H9 (cell line): ENCODE measurements around the gene MICAL2. TPM values are rescaled to one million over a fixed set of nuclear protein-coding genes. Genes with fewer than 3 reads are reported as not detected.
A peak's percentile ranks its signal among the peaks of the same experiment; 100 is the strongest.

ENCODE experiments used
- DNase-seq: peaks from one replicate; pipeline ENCODE4 v3.0.0-alpha.2; 2017
- H2AFZ ChIP-seq: one replicate; pipeline ENCODE4 v1.6.1; 2013; ENCODE audit warnings: mild to moderate bottlenecking, low read length, control low read depth, moderate library complexity
- H2AK5ac ChIP-seq: 2 replicates; pipeline ENCODE4 v1.6.1; 2013; ENCODE audit warnings: low read length, control low read depth, mixed read lengths; ENCODE audit not compliant: insufficient read length
- H2BK120ac ChIP-seq: one replicate; pipeline ENCODE4 v1.6.1; 2013; ENCODE audit warnings: low read depth, mild to moderate bottlenecking, low read length, control low read depth, inconsistent platforms; ENCODE audit not compliant: poor library complexity, severe bottlenecking
- H2BK12ac ChIP-seq: 2 replicates; pipeline ENCODE4 v1.6.1; 2013; ENCODE audit warnings: low read length, control low read depth, mixed read lengths, low read depth; ENCODE audit not compliant: insufficient read length
- H2BK15ac ChIP-seq: 2 replicates; pipeline ENCODE4 v1.6.1; 2013; ENCODE audit warnings: low read depth, low read length, control low read depth
- H2BK20ac ChIP-seq: one replicate; pipeline ENCODE4 v1.6.1; 2013; ENCODE audit warnings: low read depth, mild to moderate bottlenecking, low read length, control low read depth, inconsistent platforms; ENCODE audit not compliant: poor library complexity, severe bottlenecking
- H2BK5ac ChIP-seq: 2 replicates; pipeline ENCODE4 v1.6.1; 2013; ENCODE audit warnings: low read length, control low read depth, mixed read lengths; ENCODE audit not compliant: insufficient read length
- H3K14ac ChIP-seq: 2 replicates; pipeline ENCODE4 v1.6.1; 2013; ENCODE audit warnings: low read length, control low read depth; ENCODE audit not compliant: insufficient read depth
- H3K18ac ChIP-seq: 2 replicates; pipeline ENCODE4 v1.6.1; 2013; ENCODE audit warnings: low read depth, mild to moderate bottlenecking, mixed read lengths, low read length, control low read depth; ENCODE audit not compliant: insufficient read length
- H3K23ac ChIP-seq: 2 replicates; pipeline ENCODE4 v1.6.1; 2013; ENCODE audit warnings: low read length, control low read depth, mixed read lengths, low read depth; ENCODE audit not compliant: insufficient read length
- H3K23me2 ChIP-seq: 2 replicates; pipeline ENCODE4 v1.6.1; 2013; ENCODE audit warnings: low read depth, mild to moderate bottlenecking, mixed read lengths, low read length, control low read depth; ENCODE audit not compliant: insufficient read length, poor library complexity, severe bottlenecking
- H3K27ac ChIP-seq: 2 replicates; pipeline ENCODE4 v1.5.1; 2013; ENCODE audit warnings: low read length, control low read depth, mixed read lengths, low read depth; ENCODE audit not compliant: insufficient read length
- H3K27me3 ChIP-seq: 2 replicates; pipeline ENCODE4 v1.6.1; 2013; ENCODE audit warnings: low read length, control low read depth, inconsistent platforms; ENCODE audit not compliant: insufficient read depth
- H3K4ac ChIP-seq: 2 replicates; pipeline ENCODE4 v1.6.1; 2013; ENCODE audit warnings: low read depth, mild to moderate bottlenecking, control low read depth, inconsistent platforms, low read length, moderate library complexity
- H3K4me1 ChIP-seq: 2 replicates; pipeline ENCODE4 v1.6.1; 2013; ENCODE audit warnings: low read length, control low read depth, inconsistent platforms; ENCODE audit not compliant: insufficient read depth
- H3K4me2 ChIP-seq: 2 replicates; pipeline ENCODE4 v1.6.1; 2013; ENCODE audit warnings: low read length, control low read depth, mixed read lengths; ENCODE audit not compliant: insufficient read length, insufficient read depth
- H3K56ac ChIP-seq: 2 replicates; pipeline ENCODE4 v1.6.1; 2013; ENCODE audit warnings: low read depth, mild to moderate bottlenecking, mixed read lengths, low read length, control low read depth; ENCODE audit not compliant: insufficient read length
- H3K79me1 ChIP-seq: 2 replicates; pipeline ENCODE4 v1.6.1; 2013; ENCODE audit warnings: low read depth, mild to moderate bottlenecking, moderate library complexity, low read length, control low read depth, inconsistent platforms; ENCODE audit not compliant: insufficient read depth, poor library complexity, severe bottlenecking
- H3K79me2 ChIP-seq: 2 replicates; pipeline ENCODE4 v1.6.1; 2013; ENCODE audit warnings: low read length, control low read depth, inconsistent platforms; ENCODE audit not compliant: insufficient read depth
- H3K9ac ChIP-seq: 2 replicates; pipeline ENCODE4 v1.6.1; 2013; ENCODE audit warnings: low read length, control low read depth, mixed read lengths; ENCODE audit not compliant: insufficient read length; ENCODE audit errors: extremely low read depth
- H3K9me3 ChIP-seq: one replicate; pipeline ENCODE4 v1.6.1; 2013; ENCODE audit warnings: low read depth, low read length, inconsistent platforms; ENCODE audit not compliant: control insufficient read depth
- H3T11ph ChIP-seq: one replicate; pipeline ENCODE4 v1.6.1; 2013; ENCODE audit warnings: mild to moderate bottlenecking, low read length, control low read depth, inconsistent platforms
- H4K20me1 ChIP-seq: one replicate; pipeline ENCODE4 v1.6.1; 2013; ENCODE audit not compliant: control insufficient read depth, insufficient read length, insufficient read depth
- H4K5ac ChIP-seq: 2 replicates; pipeline ENCODE4 v1.6.1; 2013; ENCODE audit warnings: low read depth, mild to moderate bottlenecking, mixed read lengths, low read length, control low read depth; ENCODE audit not compliant: insufficient read length
- H4K8ac ChIP-seq: replicated peaks from 2 replicates; pipeline ENCODE4 v1.6.1; 2013; ENCODE audit warnings: low read length, control low read depth, mixed read lengths, low read depth; ENCODE audit not compliant: insufficient read length
- H4K91ac ChIP-seq: 2 replicates; pipeline ENCODE4 v1.6.1; 2013; ENCODE audit warnings: low read depth, mild to moderate bottlenecking, moderate library complexity, mixed read lengths, low read length, control low read depth; ENCODE audit not compliant: insufficient read length
- H3K27ac Mint-ChIP-seq, 3 experiments: 2 replicates in 2 of 3; 3 replicates in 1 of 3; pipeline ENCODE4 v1.8.0; 2020 to 2021; ENCODE audit warnings: mixed read lengths in 3 of 3, mild to moderate bottlenecking in 1 of 3, moderate library complexity in 1 of 3
- H3K27me3 Mint-ChIP-seq: 2 replicates; pipeline ENCODE4 v1.8.0; 2021; ENCODE audit warnings: low read depth, mild to moderate bottlenecking, moderate library complexity, mixed read lengths
- H3K36me3 Mint-ChIP-seq, 3 experiments: 2 replicates in 2 of 3; 3 replicates in 1 of 3; pipeline ENCODE4 v1.8.0; 2020 to 2021; ENCODE audit warnings: low read depth in 3 of 3, mixed read lengths in 3 of 3; ENCODE audit not compliant: insufficient read depth in 1 of 3
- H3K4me1 Mint-ChIP-seq, 2 experiments: 2 replicates each; pipeline ENCODE4 v1.8.0; 2020; ENCODE audit warnings: mixed read lengths in 2 of 2
- H3K4me3 Mint-ChIP-seq, 2 experiments: 2 replicates in 1 of 2; 3 replicates in 1 of 2; pipeline ENCODE4 v1.8.0; 2020 to 2021; ENCODE audit warnings: mild to moderate bottlenecking in 2 of 2, mixed read lengths in 2 of 2, moderate library complexity in 1 of 2
- H3K9me3 Mint-ChIP-seq, 2 experiments: 2 replicates in 1 of 2; 3 replicates in 1 of 2; pipeline ENCODE4 v1.8.0; 2020; ENCODE audit warnings: mild to moderate bottlenecking in 2 of 2, mixed read lengths in 2 of 2, moderate library complexity in 1 of 2
- CTCF ChIP-seq: fragments of 200-600 bp; sonication (generic); conservative IDR thresholded peaks from 3 replicates; pipeline ENCODE4 v1.8.0; 2021; ENCODE audit warnings: antibody characterized with exemption, mild to moderate bottlenecking
- WGBS: extraction: QIAGEN DNeasy Blood & Tissue Kit; methylation state at CpG from one replicate; pipeline ENCODE4 v1.1.7; 2013; ENCODE audit warnings: missing lambda C conversion rate, low lambda C conversion rate, mixed read lengths; ENCODE audit not compliant: insufficient read length; ENCODE audit errors: extremely low coverage; 5-methylcytosine and 5-hydroxymethylcytosine counted together
- total RNA-seq: library from RNA; stranded (reverse); gene quantifications from 2 replicates; pipeline ENCODE4 v1.2.1, GENCODE V29; 2021

The MICAL2 gene
- total RNA-seq, 1 experiment from 2014 or later = 4.7 TPM

- Histone ChIP-seq H2AK5ac (no peak overlapping the region), H4K20me1 (no peaks in the 10 kb centered on the region), H4K8ac (no peak overlapping the region), H3K9ac (no peak overlapping the region), H3K4ac (no peak overlapping the region), H2BK12ac (no peak overlapping the region), H3K56ac (no peak overlapping the region), H3K79me1 (no peaks in the 10 kb centered on the region), H2BK120ac (no peak overlapping the region), H3K27ac (no peak overlapping the region), H3K23me2 (no peaks in the 10 kb centered on the region), H3K14ac (peak overlapping the region; percentile 30; the same call in 1 of the 2 replicates), H3K79me2 (no peaks in the 10 kb centered on the region), H3K4me2 (no peak overlapping the region), H4K5ac (no peak overlapping the region), H4K91ac (no peak overlapping the region), H2BK20ac (no peak overlapping the region), H3K27me3 (no peaks in the 10 kb centered on the region), H3K4me1 (no peaks in the 10 kb centered on the region), H3K18ac (no peak overlapping the region), H3K9me3 (no peaks in the 10 kb centered on the region), H2BK5ac (no peak overlapping the region), H2BK15ac (no peak overlapping the region), H3T11ph (no peak overlapping the region), H2AFZ (no peak overlapping the region), H3K23ac (no peak overlapping the region)
- H3K27ac Mint-ChIP-seq = no peak overlapping the region; a peak in 1 of 7 replicates
- TF ChIP-seq CTCF = no peak
- WGBS = no CpG with 5 or more reads among the region's 3 CpGs
- H3K4me1 Mint-ChIP-seq = peaks cover 0 to 9% of the 10 kb centered on the region in 2 experiments
- no peaks in the 10 kb centered on the region for H3K36me3 Mint-ChIP-seq
- no peaks in the 10 kb centered on the region; a peak in 1 of 5 replicates for H3K9me3 Mint-ChIP-seq
- no peak for DNase-seq
- no peak overlapping the region for H3K4me3 Mint-ChIP-seq
- H3K27me3 Mint-ChIP-seq = no peaks in the 10 kb centered on the region
These were observed 158.7 kb downstream of the MICAL2 start for GRCh38 chr11:12269104-12269441.
